ENCODE data around the gene ITSN2.
"Not testable (repeated sequence)": the region's sequence is repeated elsewhere in the genome, so short reads cannot be mapped to it uniquely, and the experiment has no call there.

DNA sequence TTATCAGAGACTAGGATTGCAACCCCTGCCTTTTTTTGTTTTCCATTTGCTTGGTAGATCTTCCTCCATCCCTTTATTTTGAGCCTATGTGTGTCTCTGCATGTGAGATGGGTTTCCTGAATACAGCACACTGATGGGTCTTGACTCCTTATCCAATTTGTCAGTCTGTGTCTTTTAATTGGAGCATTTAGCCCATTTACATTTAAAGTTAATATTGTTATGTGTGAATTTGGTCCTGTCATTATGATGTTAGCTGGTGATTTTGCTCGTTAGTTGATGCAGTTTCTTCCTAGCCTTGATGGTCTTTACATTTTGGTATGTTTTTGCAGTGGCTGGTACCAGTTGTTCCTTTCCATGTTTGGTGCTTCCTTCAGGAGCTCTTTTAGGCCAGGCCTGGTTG is 163.1 kb downstream of the ITSN2 start:
- TF ChIP-seq, protein P1, sequence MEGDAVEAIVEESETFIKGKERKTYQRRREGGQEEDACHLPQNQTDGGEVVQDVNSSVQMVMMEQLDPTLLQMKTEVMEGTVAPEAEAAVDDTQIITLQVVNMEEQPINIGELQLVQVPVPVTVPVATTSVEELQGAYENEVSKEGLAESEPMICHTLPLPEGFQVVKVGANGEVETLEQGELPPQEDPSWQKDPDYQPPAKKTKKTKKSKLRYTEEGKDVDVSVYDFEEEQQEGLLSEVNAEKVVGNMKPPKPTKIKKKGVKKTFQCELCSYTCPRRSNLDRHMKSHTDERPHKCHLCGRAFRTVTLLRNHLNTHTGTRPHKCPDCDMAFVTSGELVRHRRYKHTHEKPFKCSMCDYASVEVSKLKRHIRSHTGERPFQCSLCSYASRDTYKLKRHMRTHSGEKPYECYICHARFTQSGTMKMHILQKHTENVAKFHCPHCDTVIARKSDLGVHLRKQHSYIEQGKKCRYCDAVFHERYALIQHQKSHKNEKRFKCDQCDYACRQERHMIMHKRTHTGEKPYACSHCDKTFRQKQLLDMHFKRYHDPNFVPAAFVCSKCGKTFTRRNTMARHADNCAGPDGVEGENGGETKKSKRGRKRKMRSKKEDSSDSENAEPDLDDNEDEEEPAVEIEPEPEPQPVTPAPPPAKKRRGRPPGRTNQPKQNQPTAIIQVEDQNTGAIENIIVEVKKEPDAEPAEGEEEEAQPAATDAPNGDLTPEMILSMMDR (IDR thresholded peaks at IDR 0.05 in 2 of 3, conservative IDR thresholded peaks at IDR 0.05 in 1 of 3; ENCODE audit: borderline replicate concordance in 1 of 3, insufficient read depth in 1 of 3, low read depth in 2 of 3, low read length in 2 of 3), result not testable (repeated sequence)
- TF ChIP-seq TCF7L2 (IDR thresholded peaks at IDR 0.05; ENCODE audit: borderline replicate concordance, extremely low read depth, insufficient read depth, insufficient read length); EGR1 (IDR thresholded peaks at IDR 0.05; ENCODE audit: low read depth); ATF3 (IDR thresholded peaks at IDR 0.05); SIN3A (IDR thresholded peaks at IDR 0.05; ENCODE audit: low read depth); RAD21 (IDR thresholded peaks at IDR 0.05; ENCODE audit: low read depth); ZFX (IDR thresholded peaks at IDR 0.05); EZH2phosphoT487 (IDR thresholded peaks at IDR 0.05; ENCODE audit: borderline replicate concordance); EZH2 (IDR thresholded peaks at IDR 0.05); POLR2A (IDR thresholded peaks at IDR 0.05; ENCODE audit: borderline replicate concordance, extremely low read depth, insufficient read depth, insufficient read length): not testable (repeated sequence)

Data from HCT116 (cell line).